Measurements from ENCODE around the gene CELSR3.
A peak's percentile ranks its signal among the peaks of the same experiment; 100 is the strongest.

The CELSR3 gene

DNA sequence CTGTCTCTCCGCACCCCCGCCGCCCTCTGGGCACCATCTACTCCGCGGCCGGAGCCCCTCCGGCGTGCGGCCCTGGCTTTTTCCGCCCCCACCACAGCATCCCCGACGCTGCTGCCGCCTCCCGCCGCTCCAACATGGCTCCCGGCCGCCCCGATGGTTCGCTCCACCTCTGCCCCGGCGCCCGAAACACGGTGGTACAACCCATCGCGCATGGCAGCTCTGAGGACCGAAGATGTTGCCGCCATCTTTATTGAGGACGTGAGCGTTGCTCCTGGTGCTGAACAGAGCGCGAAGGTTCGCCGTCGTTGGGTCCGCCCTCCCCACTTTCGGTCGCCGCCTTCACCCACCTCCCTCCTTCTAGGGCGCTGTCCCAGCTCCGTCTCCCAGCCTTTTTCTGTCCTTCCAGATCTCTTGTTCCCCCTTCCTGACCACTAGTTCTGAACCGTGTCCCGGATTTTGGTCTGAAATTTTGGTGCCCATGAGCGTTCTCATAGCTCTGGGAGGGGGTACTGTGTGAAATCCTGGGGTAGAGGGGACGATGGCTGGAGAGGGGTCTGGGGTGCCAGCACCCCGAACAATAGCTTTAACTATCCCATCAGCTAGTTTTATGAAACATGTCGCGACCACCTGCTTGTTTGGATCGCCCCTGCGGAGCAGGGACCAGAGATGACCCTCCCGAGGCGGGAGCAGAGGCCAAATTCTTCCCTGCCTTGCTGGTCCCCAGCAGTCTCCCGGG lies at the start of gene CELSR3:
Gene CELSR3, minus strand, starts transcription at position 134 of the 736 bp plus-strand sequence. CDS start 252 bp downstream, outside the sequence.
- peak; percentile 82 for DNase-seq

GRCh38 chr3:48711727-48712126 lies 49.0 kb upstream of the CELSR3 start:
- DNase-seq, result no peak

GRCh38 chr3:48709051-48709461 lies 46.4 kb upstream of the CELSR3 start:
- DNase-seq, result no peak

DNA sequence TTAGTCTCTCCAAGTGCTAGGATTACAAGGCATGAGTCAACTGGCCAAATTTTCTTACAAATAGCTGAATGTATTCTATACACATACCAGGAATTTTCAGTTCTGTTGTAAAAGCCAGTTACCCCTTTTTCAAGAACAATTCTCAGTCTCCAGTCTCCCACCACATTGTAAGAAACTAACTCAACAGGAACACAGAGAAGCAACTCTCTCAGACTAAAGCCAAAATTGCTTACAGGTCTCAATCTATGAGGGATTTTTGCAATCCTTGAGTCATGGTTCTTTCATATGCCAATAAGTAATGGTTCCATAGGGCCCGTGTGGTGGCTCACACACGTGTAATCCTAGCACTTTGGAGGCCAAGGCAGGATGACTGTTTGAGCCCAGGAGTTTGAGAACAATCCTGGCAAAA lies 45.8 kb upstream of the CELSR3 start:
- no peak for DNase-seq

- DNase-seq, result no peak
These were observed 44.5 kb upstream of the CELSR3 start for GRCh38 chr3:48707157-48707556.

GRCh38 chr3:48702320-48702920 lies 39.7 kb upstream of the CELSR3 start:
- no peak for DNase-seq

GRCh38 chr3:48700731-48701405 lies 38.2 kb upstream of the CELSR3 start:
- no peak for DNase-seq

DNA sequence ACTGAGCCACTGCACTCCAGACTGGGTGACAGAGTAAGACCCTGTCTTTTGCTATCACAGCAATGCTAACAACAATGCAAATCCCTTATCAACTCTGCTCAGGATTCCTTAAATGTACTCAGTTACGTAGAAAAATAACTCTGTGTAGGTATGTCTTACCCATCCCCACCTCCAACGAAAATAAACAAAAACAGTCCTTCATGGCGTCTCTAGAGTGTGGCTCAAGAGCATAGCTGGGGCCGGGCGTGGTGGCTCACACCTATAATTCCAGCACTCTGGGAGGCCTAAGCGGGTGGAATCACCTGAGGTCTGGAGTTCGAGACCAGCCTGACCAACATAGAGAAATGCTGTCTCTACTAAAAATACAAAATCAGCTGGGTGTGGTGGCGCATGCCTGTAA lies 36.2 kb upstream of the CELSR3 start:
- DNase-seq, result no peak

GRCh38 chr3:48697952-48698351 lies 35.3 kb upstream of the CELSR3 start:
- DNase-seq, result no peak

- DNase-seq, result no peak
These were observed 33.9 kb upstream of the CELSR3 start for GRCh38 chr3:48696601-48697000.

DNA sequence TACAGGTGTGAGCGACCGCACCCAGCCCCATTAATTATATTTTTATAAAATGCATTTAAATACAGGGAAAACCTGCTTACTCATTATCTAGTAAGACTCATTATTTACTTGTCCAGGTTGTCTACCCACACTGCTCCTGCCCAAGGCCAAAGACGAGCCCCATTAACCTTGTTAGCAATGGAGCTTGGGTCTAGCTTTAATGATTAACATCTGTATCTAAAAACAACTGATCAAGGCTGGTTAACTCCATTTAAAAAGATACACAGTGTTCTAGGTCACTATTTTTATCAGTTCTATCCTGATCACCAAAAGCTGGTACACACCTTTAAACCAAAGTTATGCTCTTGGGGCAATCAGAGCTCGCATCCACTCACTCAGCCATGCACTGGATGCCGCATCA lies 33.5 kb upstream of the CELSR3 start:
- no peak for DNase-seq

DNA sequence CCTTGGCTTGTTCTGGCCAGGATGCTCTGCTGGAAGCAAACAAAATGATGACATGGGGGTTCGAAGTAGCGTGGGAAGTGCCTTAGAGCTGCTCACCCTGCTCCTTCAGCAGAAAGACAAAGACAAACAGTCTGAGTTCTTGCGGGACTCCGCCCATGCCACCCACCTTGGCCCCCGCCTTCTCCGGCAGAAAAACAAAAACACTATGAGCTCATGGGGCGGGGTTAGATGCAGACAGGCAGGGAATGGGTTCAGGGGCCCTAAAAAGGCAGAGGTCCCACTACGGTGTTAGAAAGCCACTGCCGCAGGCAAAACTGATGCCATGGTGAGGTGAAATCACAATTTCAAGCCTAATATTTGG lies 32.7 kb upstream of the CELSR3 start:
- no peak for DNase-seq

DNA sequence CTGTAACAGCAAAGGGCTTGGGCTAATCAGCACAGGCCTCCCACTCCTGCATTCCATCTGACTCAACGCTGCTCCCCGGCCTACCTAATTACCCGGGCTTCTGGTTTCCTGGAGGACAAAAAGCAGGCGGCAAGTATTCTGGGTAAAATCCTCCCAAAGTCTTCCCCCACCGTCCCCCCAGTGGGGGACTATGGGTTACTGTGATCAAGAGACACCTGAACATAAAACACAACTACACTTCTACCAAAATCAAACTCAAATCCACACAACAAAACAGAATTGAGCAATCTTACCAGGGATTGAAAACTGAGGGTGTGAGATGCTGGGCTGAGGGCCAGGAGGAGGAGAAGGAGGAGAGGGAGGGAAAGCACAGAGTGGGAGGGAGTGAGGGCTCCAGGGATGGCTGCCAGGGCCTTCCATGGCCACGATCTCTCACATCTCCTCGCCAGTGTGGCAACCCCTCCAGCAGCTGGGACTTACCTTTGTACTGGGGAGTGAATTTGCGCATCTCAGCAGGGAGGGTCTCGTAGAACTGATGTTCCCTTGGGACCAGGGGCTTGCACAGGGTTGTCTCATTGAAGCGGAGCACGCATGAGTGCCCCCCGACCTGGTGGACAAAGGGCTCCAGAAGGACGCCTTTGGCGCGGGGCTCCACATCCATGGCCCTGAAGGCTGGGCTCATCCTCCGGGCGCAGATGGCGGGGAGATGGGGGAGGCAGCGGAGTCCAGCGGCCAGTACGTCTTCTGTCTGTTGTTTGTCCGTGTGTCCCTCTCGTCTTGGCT lies 32.1 kb upstream of the CELSR3 start:
- DNase-seq, result no peak

GRCh38 chr3:48693826-48694225 lies 31.1 kb upstream of the CELSR3 start:
- DNase-seq, result no peak

GRCh38 chr3:48692551-48692950 lies 29.9 kb upstream of the CELSR3 start:
- DNase-seq, result no peak

GRCh38 chr3:48690846-48691458 lies 28.3 kb upstream of the CELSR3 start:
- no peak for DNase-seq

- no peak for DNase-seq
These were observed 26.7 kb upstream of the CELSR3 start for GRCh38 chr3:48689384-48689783.

DNA sequence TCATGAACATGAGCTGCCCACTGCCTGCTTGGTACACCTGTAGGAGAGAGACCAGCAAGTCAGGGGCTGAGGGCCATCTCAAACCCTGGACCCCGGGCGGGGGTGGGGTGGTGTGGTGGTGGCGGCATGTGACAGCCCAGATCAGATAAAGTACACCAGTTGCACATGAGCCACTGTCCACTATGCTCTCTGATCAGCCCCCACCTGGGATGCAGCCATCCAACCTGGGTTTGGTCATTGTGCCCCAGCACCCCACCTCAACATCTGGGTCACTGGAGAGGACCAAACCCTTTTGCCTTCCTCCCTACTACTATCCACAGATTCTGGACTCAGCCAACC lies 26.0 kb upstream of the CELSR3 start:
- DNase-seq, result no peak

- DNase-seq, result no peak
These were observed 25.5 kb upstream of the CELSR3 start for GRCh38 chr3:48688032-48688736.

GRCh38 chr3:48687220-48687678 lies 24.6 kb upstream of the CELSR3 start:
- no peak for DNase-seq

- DNase-seq, result no peak
These were observed 24.0 kb upstream of the CELSR3 start for GRCh38 chr3:48686538-48687219.

Data from stimulated activated CD8-positive, alpha-beta memory T cell treated with anti-CD3 and anti-CD28 coated beads, Interleukin-4, amount 100 ng/mL, for 48 hours (primary cell).